ENCODE measurements around the gene CTIF.
A peak's percentile ranks its signal among the peaks of the same experiment; 100 is the strongest.

The CTIF gene

GRCh38 chr18:48538531-48539405, at the start of gene CTIF:
Gene CTIF, plus strand, starts transcription at chr18:48539031. Its CDS starts 80,535 bp downstream, at chr18:48619566.
- H3K4me1 ChIP-seq (ENCODE audit: insufficient read depth, poor library complexity, severe bottlenecking): peaks cover 23% of the 10 kb centered on the region
- peak within 1 kb of the TSS; percentile 77 for H3K4me3 ChIP-seq (ENCODE audit: severe bottlenecking)
- H3K27ac ChIP-seq (ENCODE audit: poor library complexity, severe bottlenecking): peak within 1 kb of the TSS; percentile 84
- DNase-seq (ENCODE audit: low spot score): peak; percentile 96
- no peaks in the 10 kb centered on the region for H3K9me3 ChIP-seq (ENCODE audit: severe bottlenecking)
- H3K36me3 ChIP-seq (ENCODE audit: low read depth): peaks cover 12% of the 10 kb centered on the region
- peak; percentile 75 for ATAC-seq (ENCODE audit: low read depth)
- TF ChIP-seq CTCF (IDR thresholded peaks at IDR 0.05; ENCODE audit: poor library complexity, severe bottlenecking): no peak
- no peaks in the 10 kb centered on the region for H3K27me3 ChIP-seq (ENCODE audit: insufficient read depth, poor library complexity, severe bottlenecking)

- H3K27ac ChIP-seq (ENCODE audit: poor library complexity, severe bottlenecking): no peak overlapping the region
- no peaks in the 10 kb centered on the region for H3K36me3 ChIP-seq (ENCODE audit: low read depth)
- no peak overlapping the region for H3K4me3 ChIP-seq (ENCODE audit: severe bottlenecking)
- TF ChIP-seq CTCF (IDR thresholded peaks at IDR 0.05; ENCODE audit: poor library complexity, severe bottlenecking): no peak
- ATAC-seq (ENCODE audit: low read depth) (no peak), DNase-seq (ENCODE audit: low spot score) (no peak)
- peaks cover 9% of the 10 kb centered on the region for H3K4me1 ChIP-seq (ENCODE audit: insufficient read depth, poor library complexity, severe bottlenecking)
- H3K9me3 ChIP-seq (ENCODE audit: severe bottlenecking): no peaks in the 10 kb centered on the region
- no peaks in the 10 kb centered on the region for H3K27me3 ChIP-seq (ENCODE audit: insufficient read depth, poor library complexity, severe bottlenecking)
Measured at GRCh38 chr18:48490641-48491293, 48.1 kb upstream of the CTIF start.

GRCh38 chr18:48492880-48493279, 46.0 kb upstream of the CTIF start:
- DNase-seq (ENCODE audit: low spot score) (no peak), ATAC-seq (ENCODE audit: low read depth) (no peak)
- Histone ChIP-seq H3K4me1 (ENCODE audit: insufficient read depth, poor library complexity, severe bottlenecking) (peaks cover 9% of the 10 kb centered on the region), H3K36me3 (ENCODE audit: low read depth) (no peaks in the 10 kb centered on the region), H3K4me3 (ENCODE audit: severe bottlenecking) (no peak overlapping the region), H3K9me3 (ENCODE audit: severe bottlenecking) (no peaks in the 10 kb centered on the region), H3K27ac (ENCODE audit: poor library complexity, severe bottlenecking) (no peak overlapping the region), H3K27me3 (ENCODE audit: insufficient read depth, poor library complexity, severe bottlenecking) (no peaks in the 10 kb centered on the region)
- TF ChIP-seq CTCF (IDR thresholded peaks at IDR 0.05; ENCODE audit: poor library complexity, severe bottlenecking): no peak

- no peak overlapping the region for H3K27ac ChIP-seq (ENCODE audit: poor library complexity, severe bottlenecking)
- no peak for TF ChIP-seq CTCF (IDR thresholded peaks at IDR 0.05; ENCODE audit: poor library complexity, severe bottlenecking)
- no peak overlapping the region for H3K4me3 ChIP-seq (ENCODE audit: severe bottlenecking)
- no peaks in the 10 kb centered on the region for H3K36me3 ChIP-seq (ENCODE audit: low read depth)
- no peaks in the 10 kb centered on the region for H3K9me3 ChIP-seq (ENCODE audit: severe bottlenecking)
- no peaks in the 10 kb centered on the region for H3K27me3 ChIP-seq (ENCODE audit: insufficient read depth, poor library complexity, severe bottlenecking)
- peak; percentile 25; the same call in 1 of the 3 replicates for ATAC-seq (ENCODE audit: low read depth)
- H3K4me1 ChIP-seq (ENCODE audit: insufficient read depth, poor library complexity, severe bottlenecking): peaks cover 6% of the 10 kb centered on the region
- DNase-seq (ENCODE audit: low spot score): no peak
Measured at GRCh38 chr18:48493434-48494230, 45.2 kb upstream of the CTIF start.
